Lung (tissue), 12 donors: ENCODE data around the gene PPP1R14B. TPM values are rescaled to one million over a fixed set of nuclear protein-coding genes. Genes with fewer than 3 reads are reported as not detected.
A peak's percentile ranks its signal among the peaks of the same experiment; 100 is the strongest.

Source experiments
- ATAC-seq: fragments of 200-7000 bp; cut with Tn5 transposase; one replicate; pipeline ENCODE4 v1.9.1; 2020; ENCODE audit warnings: moderate number of reproducible peaks; ENCODE audit not compliant: insufficient read depth, low FRiP score
- DNase-seq, 3 donors: peaks; one replicate each; pipeline ENCODE4 v3.0.0-alpha.2; 2013 to 2017
- H3K27ac ChIP-seq, 2 donors: one replicate each; pipeline ENCODE4 v1.5.1; 2013; ENCODE audit warnings: mild to moderate bottlenecking in 2 of 2, moderate library complexity in 2 of 2, control low read depth in 1 of 2, inconsistent platforms in 1 of 2, low read depth in 1 of 2, low read length in 1 of 2
- H3K27me3 ChIP-seq, 3 donors: one replicate each; pipeline ENCODE4 v1.5.1; 2013; ENCODE audit warnings: low read length in 2 of 3; ENCODE audit not compliant: control insufficient read depth in 3 of 3, insufficient read depth in 3 of 3
- H3K36me3 ChIP-seq, 4 donors: one replicate each; pipeline ENCODE4 v1.5.1; 2013; ENCODE audit warnings: low read length in 4 of 4, mild to moderate bottlenecking in 1 of 4, moderate library complexity in 1 of 4; ENCODE audit not compliant: control insufficient read depth in 4 of 4, insufficient read depth in 4 of 4
- H3K4me1 ChIP-seq, 5 donors: one replicate each; pipeline ENCODE4 v1.5.1; 2013; ENCODE audit warnings: low read length in 5 of 5, mild to moderate bottlenecking in 2 of 5, moderate library complexity in 1 of 5; ENCODE audit not compliant: control insufficient read depth in 5 of 5, insufficient read depth in 5 of 5
- H3K4me3 ChIP-seq: one replicate; pipeline ENCODE4 v1.5.1; 2013; ENCODE audit warnings: mild to moderate bottlenecking, control low read depth, moderate library complexity
- H3K9ac ChIP-seq, 2 donors: one replicate each; pipeline ENCODE4 v1.5.1; 2013; ENCODE audit warnings: low read length in 2 of 2, control low read depth in 1 of 2; ENCODE audit not compliant: insufficient read depth in 1 of 2
- H3K9me3 ChIP-seq, 4 donors: one replicate each; pipeline ENCODE4 v1.5.1; 2013; ENCODE audit warnings: low read length in 3 of 4, mild to moderate bottlenecking in 1 of 4, moderate library complexity in 1 of 4; ENCODE audit not compliant: control insufficient read depth in 4 of 4, insufficient read depth in 3 of 4
- WGBS, 2 donors: extraction: QIAGEN DNeasy Blood & Tissue Kit; methylation state at CpG; one replicate each; pipeline ENCODE4 v1.1.7; 2013; 5-methylcytosine and 5-hydroxymethylcytosine counted together
- polyA plus RNA-seq, 2 donors: library from polyadenylated mRNA; stranded (reverse); fragments of 200-250 nt; gene quantifications; one replicate each; pipeline ENCODE4 v1.2.1, GENCODE V29; 2013
- total RNA-seq, 2 donors: library from RNA; depleted of rRNA in 1 of 2; stranded (reverse); fragments of >200 nt in 1 of 2; gene quantifications; one replicate each; pipeline ENCODE4 v1.2.1, GENCODE V29; 2014 to 2021
- TF ChIP-seq, protein P1 (sequence below): IDR thresholded peaks from 2 replicates; pipeline ENCODE4 v1.5.1; 2012; ENCODE audit warnings: mild to moderate bottlenecking; ENCODE audit errors: control extremely low read depth, extremely low read depth
- donor health status: control.
- donor health status: control.
- donor health status: Bipolar disorder and iron deficiency.
- donor health status: healthy.
- donor health status: DM: yes; HTN: yes; CAD: no.

PPP1R14B gene
- total and polyA plus RNA-seq, 4 donors: 28.2 to 241 (median 152) TPM

DNA sequence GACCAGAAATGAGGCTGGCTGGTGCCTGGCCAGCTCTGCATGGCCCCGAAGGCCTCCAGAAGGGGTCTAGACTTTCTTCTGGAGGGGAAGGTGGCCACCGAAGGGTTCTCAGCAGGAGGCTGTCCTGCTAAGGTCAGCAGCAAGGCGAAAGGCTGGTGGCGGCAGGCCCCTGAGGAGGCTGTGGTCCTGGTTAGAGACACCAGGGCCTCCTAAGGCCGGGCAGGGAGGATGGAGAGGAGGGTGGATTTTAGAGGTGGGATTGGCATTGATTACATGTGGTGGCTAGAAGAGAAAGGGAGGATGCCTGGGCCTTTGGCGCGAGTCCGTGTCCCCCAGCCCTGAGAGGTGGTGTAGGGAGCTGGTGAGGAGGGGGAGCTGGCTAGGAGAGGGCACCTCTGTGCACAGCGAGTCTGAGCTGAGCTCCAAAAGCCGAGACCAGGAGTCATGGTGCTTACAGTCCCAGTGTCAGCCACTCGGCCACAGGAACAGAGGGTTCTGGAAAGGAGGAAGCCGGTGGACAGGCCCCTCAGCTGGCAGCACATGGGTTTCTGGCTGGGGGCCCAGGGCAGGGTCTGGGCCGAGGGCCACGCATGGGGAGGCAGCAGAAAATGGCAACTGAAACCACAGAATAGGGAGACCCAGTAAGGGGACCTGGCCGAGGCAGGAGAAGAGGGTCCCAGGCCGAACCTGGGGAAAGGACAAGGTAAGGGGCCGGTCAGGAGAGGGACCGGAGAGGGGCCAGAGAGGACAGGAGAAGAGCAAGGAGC is 37.8 kb downstream of the PPP1R14B start:
- Histone ChIP-seq H3K9me3 (peaks cover 0 to 2% (median 0%) of the 10 kb centered on the region in 4 donors), H3K27me3 (no peaks in the 10 kb centered on the region), H3K27ac (peak overlapping the region in 1 of 2 donors; percentile 96), H3K36me3 (peaks cover 0 to 30% (median 5%) of the 10 kb centered on the region in 4 donors), H3K4me3 (no peak overlapping the region), H3K4me1 (peaks cover 0 to 26% (median 0%) of the 10 kb centered on the region in 5 donors), H3K9ac (no peak overlapping the region)
- DNase-seq: no peak
- no peak for ATAC-seq
- 74 to 81% methylated on average over 18 of the region's 18 CpGs for WGBS, 2 donors
- TF ChIP-seq, protein P1, sequence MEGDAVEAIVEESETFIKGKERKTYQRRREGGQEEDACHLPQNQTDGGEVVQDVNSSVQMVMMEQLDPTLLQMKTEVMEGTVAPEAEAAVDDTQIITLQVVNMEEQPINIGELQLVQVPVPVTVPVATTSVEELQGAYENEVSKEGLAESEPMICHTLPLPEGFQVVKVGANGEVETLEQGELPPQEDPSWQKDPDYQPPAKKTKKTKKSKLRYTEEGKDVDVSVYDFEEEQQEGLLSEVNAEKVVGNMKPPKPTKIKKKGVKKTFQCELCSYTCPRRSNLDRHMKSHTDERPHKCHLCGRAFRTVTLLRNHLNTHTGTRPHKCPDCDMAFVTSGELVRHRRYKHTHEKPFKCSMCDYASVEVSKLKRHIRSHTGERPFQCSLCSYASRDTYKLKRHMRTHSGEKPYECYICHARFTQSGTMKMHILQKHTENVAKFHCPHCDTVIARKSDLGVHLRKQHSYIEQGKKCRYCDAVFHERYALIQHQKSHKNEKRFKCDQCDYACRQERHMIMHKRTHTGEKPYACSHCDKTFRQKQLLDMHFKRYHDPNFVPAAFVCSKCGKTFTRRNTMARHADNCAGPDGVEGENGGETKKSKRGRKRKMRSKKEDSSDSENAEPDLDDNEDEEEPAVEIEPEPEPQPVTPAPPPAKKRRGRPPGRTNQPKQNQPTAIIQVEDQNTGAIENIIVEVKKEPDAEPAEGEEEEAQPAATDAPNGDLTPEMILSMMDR: no peak

DNA sequence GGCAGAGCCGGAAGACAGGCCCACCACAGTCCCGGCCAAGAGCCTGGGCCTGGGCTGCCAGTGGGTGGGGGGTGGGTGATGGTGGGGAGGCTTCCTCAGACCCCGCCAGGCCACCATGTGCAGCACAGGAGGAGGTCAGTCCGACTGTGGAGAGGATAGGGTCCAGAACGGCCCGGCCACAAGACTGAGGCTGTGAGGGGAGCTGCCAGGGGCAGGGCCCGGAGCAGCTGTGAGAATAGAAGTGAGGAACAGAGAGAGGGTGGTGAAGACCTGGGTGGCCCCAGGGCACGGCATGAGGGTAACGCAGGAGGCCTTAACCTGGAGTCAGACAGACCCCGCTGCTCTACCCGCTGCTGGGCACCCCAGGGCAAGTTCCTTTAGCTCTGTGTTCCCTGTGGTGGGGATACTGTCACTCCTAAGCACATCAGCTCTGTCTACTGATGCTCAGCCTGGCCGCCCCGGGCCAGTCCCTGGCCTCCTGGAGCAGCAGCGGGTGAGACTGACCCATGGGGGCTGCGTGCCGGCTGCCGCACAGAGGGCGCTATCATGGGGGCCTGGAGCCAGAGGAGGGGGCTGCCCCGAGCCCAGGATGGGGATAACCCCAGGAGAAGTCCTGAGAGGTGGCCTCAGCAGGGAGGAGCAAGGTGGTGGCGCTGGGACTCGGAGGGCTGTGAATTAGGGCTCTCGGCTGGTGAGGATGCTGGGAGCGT is 38.5 kb downstream of the PPP1R14B start:
- Histone ChIP-seq H3K4me3 (peak overlapping the region; percentile 32), H3K36me3 (peaks cover 5 to 35% (median 9%) of the 10 kb centered on the region in 4 donors), H3K9me3 (peaks cover 0 to 2% (median 0%) of the 10 kb centered on the region in 4 donors), H3K4me1 (peaks cover 0 to 27% (median 0%) of the 10 kb centered on the region in 5 donors), H3K27me3 (no peaks in the 10 kb centered on the region), H3K9ac (no peak overlapping the region), H3K27ac (peak overlapping the region; percentile 37 to 96)
- ATAC-seq (no peak), DNase-seq (no peak)
- 62 to 73% methylated on average over 23 of the region's 23 CpGs for WGBS, 2 donors
- TF ChIP-seq, protein P1: no peak

DNA sequence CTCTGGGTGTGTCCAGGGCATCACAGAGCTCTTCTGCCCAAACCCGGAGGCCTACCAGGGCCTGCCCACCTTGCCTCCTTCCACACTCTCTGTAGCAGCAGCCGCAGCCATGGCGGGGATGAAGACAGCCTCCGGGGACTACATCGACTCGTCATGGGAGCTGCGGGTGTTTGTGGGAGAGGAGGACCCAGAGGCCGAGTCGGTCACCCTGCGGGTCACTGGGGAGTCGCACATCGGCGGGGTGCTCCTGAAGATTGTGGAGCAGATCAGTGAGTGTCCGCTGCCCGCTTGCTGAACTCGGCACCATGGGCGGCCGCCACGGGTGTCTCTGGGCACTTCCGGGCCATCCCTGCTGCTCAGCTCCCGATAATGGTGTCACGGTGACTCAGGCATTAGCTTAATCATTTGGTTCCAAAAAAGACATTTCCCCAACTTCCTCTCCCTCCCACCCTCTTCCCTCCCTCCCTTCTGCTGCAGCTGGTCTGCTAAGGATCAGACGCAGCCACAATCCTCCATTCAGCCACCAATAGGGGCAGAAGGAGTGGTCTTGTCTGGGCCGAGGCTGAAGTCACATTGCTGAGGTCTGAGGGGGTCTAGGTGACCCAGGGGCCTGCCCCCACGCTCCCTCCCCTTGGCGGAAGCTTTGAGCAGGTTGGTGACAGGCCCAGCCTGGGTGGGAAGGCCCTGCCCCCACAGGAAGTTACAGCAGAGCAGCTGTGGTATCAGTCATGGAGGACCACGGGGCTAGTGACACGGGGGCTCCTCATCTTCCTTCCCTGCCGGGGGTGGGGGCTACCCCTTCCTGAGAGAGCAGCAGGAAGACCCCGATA is 39.3 kb downstream of the PPP1R14B start:
- Histone ChIP-seq H3K4me1 (peaks cover 0 to 27% (median 0%) of the 10 kb centered on the region in 5 donors), H3K36me3 (peaks cover 11 to 42% (median 17%) of the 10 kb centered on the region in 4 donors), H3K9me3 (peaks cover 0 to 2% (median 0%) of the 10 kb centered on the region in 4 donors), H3K9ac (peak overlapping the region in 1 of 2 donors; percentile 49), H3K27ac (peak overlapping the region; percentile 70 to 96), H3K27me3 (no peaks in the 10 kb centered on the region), H3K4me3 (peak overlapping the region; percentile 34)
- DNase-seq: peak; percentile 66 to 77 (median 68)
- ATAC-seq: peak; percentile 52
- WGBS, 2 donors: 18 to 35% methylated on average over 30 of the region's 30 CpGs
- TF ChIP-seq, protein P1: no peak
